OCI-LY3 (cell line): ENCODE results near the gene CNTN5.

Experiments used
- CTCF ChIP-seq: fragments of 200-600, 300-600 bp; sonication (generic); IDR thresholded peaks from 2 replicates; pipeline ENCODE4 v1.5.1; 2014; ENCODE audit warnings: antibody characterized with exemption, low read length, low read depth
- EZH2phosphoT487 ChIP-seq: fragments of 200-600 bp; shearing (Covaris generic); IDR thresholded peaks from 2 replicates; pipeline ENCODE4 v1.6.1; 2018; ENCODE audit warnings: antibody characterized with exemption, mixed run types, low read depth

GRCh38 chr11:100214791-100215190 lies 1194.0 kb downstream of the CNTN5 start:
- TF ChIP-seq CTCF: no peak
- no peak for TF ChIP-seq EZH2phosphoT487
